ENCODE measurements around the gene IRAK4.

Gene IRAK4

DNA sequence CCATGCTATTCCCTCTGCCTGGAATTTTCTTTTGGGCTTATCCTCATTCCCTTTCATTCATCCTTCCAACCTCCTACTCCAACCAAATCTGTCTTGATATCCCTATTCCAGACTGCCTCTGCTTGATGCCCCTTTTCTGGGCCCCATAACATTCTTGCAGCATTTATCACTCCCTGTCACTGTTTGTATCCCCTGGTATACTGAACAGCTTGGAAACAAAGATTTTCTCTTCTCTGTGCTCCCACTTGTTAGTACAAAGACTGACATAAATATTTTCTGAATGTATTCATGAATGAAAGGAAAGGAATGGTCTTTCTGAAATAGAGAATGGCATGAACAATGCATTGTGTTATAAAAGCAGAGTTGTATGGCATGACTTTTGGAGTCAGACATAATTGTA lies 7.5 kb downstream of the IRAK4 start:
- DNase-seq = no peak

DNA sequence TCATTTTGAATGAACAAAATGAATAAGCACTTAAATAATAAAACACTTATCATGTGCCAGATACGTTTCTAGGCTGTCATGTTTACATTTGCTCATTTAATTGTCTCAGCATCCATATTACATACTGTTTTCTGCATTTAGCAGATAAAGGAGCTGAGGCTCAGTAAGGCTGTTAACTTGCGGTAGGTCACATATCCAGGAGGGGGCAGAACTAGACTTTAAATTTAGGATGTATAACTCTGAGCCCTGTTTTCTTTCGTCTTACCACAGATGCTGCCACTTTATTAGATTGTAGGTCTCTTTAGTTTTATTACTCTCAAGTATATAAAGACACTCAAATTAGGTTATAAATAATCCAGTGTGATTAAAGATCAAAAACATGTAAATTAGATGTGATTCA lies 17.7 kb downstream of the IRAK4 start:
- peak in 1 of 58 donors; percentile 16 for DNase-seq

DNA sequence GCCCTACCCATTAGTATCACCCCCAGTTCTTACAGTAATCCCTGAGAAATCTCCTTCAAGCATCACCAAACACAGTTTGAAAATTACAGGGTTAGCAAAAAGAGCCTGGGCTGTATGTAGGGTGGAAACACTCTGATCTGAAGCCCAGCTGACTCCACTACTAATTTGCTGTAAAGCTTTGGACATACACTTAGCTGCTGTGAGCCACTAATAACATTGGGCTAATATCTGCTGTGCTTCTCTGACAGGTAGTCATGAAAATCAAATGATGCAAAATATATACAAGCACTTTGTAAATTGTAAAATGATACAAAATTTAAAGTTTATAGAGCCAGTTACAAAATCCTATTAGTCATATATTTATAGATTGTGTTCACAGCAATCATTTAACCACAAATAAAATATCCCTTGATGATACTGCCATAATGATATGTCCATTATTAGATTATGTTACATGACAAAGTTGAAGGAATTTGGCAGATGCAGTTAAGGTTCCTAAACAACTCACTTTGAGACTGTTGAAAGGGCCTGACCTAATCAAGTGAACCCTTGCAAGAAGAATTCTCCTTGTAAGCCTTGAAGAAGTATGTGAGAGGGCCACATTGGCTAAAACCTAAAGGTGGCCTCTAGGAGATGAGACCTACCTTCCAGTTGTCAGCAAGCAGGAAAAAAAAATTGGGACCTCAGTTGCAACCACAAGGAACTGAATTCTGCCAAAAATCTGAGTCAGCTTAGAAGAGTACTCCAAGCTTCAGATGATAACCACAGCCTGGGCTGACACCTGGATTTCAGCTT lies 28.3 kb downstream of the IRAK4 start:
- DNase-seq = no peak

- no peak for DNase-seq
Observed at GRCh38 chr12:43789941-43790340, 31.2 kb downstream of the IRAK4 start.

DNA sequence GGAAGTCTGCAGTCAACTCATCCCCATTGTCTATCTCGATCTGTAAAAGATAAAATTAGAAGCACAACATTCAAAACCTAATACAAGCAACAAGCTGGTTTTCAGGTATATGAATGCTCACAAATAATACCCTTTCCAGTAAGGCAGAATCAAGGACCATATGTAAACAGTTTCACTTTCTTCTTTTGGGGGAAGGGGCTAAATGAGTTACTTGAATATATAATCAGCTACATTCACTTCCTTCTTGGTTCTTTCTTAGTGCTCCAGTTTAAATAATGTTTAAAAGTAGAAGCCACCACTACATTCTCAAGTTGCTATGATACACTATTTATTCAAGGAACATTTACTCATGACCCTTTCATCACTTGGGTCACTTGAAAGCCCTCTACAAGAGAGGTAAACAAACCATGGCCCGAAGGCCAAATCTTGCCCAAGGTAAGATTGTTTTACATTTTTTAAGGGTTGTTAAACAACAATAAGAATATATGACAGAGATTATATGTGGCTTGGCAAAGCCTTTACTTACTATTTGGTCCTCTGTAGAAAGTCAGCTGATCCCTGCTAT lies 37.0 kb downstream of the IRAK4 start:
- no peak for DNase-seq

DNA sequence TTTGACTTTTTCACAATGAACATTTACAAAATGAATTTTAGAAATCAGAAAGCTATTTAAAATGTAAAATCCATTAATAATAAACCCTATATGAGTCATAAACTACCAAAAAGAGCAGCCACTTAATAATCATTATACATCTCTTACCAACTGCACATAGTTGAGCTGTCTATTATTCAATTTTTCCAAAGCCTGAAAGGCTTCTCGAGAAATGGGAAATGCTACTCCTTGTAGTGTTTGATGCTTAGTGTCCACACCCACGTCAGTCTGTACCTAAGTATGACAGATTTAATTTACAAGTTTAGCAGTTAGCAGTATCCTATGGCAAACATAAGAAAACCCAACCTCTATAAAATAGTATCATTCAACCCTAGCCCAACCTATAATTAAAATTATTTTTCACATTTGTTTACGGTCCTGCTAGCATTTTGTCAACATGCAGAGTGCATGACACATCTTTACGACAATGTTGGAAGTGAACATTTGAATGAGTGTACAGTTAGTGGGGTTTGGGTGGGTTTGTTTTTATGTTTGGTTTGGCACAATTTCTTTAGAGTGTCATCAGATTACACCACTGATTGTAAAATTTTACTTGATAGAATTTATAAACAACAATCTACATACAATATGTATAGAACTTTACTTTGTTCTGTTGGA lies 38.9 kb downstream of the IRAK4 start:
- no peak for DNase-seq

GRCh38 chr12:43805149-43805859 lies 46.6 kb downstream of the IRAK4 start:
- DNase-seq = no peak

GRCh38 chr12:43805860-43806736 lies 47.3 kb downstream of the IRAK4 start, which contains the start of gene TWF1:
Gene TWF1 (minus strand): TSS chr12:43806317. CDS start chr12:43806245, 72 bp downstream.
- peak; percentile 3 to 90 (median 80) for DNase-seq

DNA sequence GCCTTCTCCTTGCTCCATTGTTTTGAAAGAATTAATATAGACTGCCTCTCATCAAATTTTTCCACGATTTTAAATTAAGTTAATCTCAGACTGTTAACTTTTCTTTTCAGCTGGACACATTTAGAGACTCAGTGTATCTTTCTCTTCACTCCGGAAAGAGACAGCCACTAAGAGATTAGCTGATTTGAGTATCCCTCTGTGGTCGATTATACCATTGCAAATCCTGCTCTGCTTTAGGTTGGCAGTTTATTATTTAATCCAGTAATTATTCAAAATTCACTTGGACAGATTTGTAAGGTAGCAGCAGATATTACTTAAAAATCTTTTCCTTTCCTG lies 48.0 kb downstream of the IRAK4 start:
- DNase-seq = no peak

GRCh38 chr12:43807386-43807785 lies 48.6 kb downstream of the IRAK4 start:
- DNase-seq = no peak

DNA sequence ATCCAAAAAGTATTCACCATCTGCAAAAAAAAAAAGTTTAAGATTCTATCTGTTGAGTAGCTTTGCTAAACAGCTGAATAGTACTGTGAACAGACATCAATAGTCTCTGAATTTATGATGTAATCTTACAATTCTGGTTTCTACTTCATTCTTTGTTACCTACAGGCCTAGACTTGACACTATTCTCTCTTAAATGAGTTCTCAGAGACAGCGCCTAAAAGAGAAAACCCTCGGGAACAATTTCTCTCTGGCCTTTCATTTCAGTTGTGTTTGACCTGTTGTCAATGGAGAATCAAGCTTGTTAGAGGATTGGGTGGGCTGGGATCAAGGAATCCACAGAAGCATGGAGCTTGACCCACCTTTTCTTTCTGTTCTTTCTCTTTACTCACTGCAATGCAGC lies 53.3 kb downstream of the IRAK4 start:
- no peak for DNase-seq

DNA sequence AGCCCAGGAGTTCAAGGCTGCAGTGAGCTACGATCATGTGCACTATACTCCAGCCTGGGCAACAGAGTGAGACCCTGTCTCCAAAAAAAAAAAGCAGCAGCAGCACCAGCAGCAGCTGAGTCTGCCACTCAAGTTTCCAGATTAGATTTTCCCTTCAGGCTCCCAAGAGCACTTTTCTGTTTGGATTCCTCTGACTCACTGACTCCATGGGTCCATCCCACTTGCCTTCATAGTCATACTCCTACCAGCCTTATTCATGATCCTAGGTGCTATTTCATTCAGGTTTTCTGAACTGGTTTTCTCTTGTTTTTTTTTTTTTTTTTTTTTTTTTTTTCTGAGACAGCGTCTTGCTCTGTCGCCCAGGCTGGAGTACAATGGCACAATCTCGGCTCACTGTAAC lies 54.2 kb downstream of the IRAK4 start:
- no peak for DNase-seq

GRCh38 chr12:43815416-43815815 lies 56.7 kb downstream of the IRAK4 start:
- no peak for DNase-seq

- no peak for DNase-seq
Observed at GRCh38 chr12:43816168-43816567, 57.4 kb downstream of the IRAK4 start.

GRCh38 chr12:43824207-43824775 lies 65.5 kb downstream of the IRAK4 start:
- DNase-seq = no peak

GRCh38 chr12:43826681-43827080 lies 67.9 kb downstream of the IRAK4 start:
- no peak for DNase-seq

- no peak for DNase-seq
Observed at GRCh38 chr12:43827093-43827492, 68.3 kb downstream of the IRAK4 start.

GRCh38 chr12:43832463-43833168 lies 73.9 kb downstream of the IRAK4 start:
- no peak for DNase-seq

- DNase-seq = peak in 1 of 58 donors; percentile 42
Observed at GRCh38 chr12:43835264-43835655, 76.5 kb downstream of the IRAK4 start.
